Coronary artery (tissue), 2 donors: ENCODE data around the gene GRIP2.

Experiments
- DNase-seq: peaks from one replicate; pipeline ENCODE4 v3.0.0-alpha.2; 2017; ENCODE audit warnings: low spot score
- H3K27ac ChIP-seq, 2 donors: fragments of 200-600 bp; sonication (generic); one replicate each; pipeline ENCODE4 v1.5.1; 2016 to 2019
- H3K4me3 ChIP-seq: fragments of 200-600 bp; sonication (generic); 2 replicates; pipeline ENCODE4 v1.5.1; 2016; ENCODE audit warnings: mild to moderate bottlenecking, moderate library complexity
- CTCF ChIP-seq: fragments of 200-600 bp; sonication (generic); IDR thresholded peaks from one replicate; pipeline ENCODE4 v1.5.1; 2019; ENCODE audit warnings: antibody characterized with exemption

Gene GRIP2

GRCh38 chr3:14541646-14542045, 1.5 kb upstream of the GRIP2 start:
- TF ChIP-seq CTCF: no peak
- DNase-seq: no peak
- H3K27ac ChIP-seq: no peak overlapping the region
- no peak overlapping the region for H3K4me3 ChIP-seq

- no peak for DNase-seq
- H3K27ac ChIP-seq: no peak overlapping the region
- no peak for TF ChIP-seq CTCF
- H3K4me3 ChIP-seq: no peak overlapping the region
These were observed 761 bp upstream of the GRIP2 start for GRCh38 chr3:14540821-14541385.

- peak overlapping the region; percentile 70 for H3K4me3 ChIP-seq
These were observed 779 bp downstream of the GRIP2 start for GRCh38 chr3:14539384-14539741.

GRCh38 chr3:14538451-14539088, 1.6 kb downstream of the GRIP2 start:
- H3K27ac ChIP-seq: peak overlapping the region in 1 of 2 donors; percentile 81
- TF ChIP-seq CTCF: no peak
- no peak for DNase-seq
- H3K4me3 ChIP-seq: no peak overlapping the region

More at GRCh38 chr3:14539384-14539741, 779 bp downstream of the GRIP2 start:
- DNase-seq: no peak
- TF ChIP-seq CTCF: no peak
- peak overlapping the region; percentile 43 to 81 for H3K27ac ChIP-seq

- no peak for TF ChIP-seq CTCF
- no peak for DNase-seq
- Histone ChIP-seq H3K4me3 (no peak overlapping the region), H3K27ac (no peak overlapping the region)
These were observed 2.3 kb downstream of the GRIP2 start for GRCh38 chr3:14537590-14538450.

- no peak for DNase-seq
- no peak for TF ChIP-seq CTCF
- Histone ChIP-seq H3K4me3 (no peak overlapping the region), H3K27ac (no peak overlapping the region)
These were observed 3.1 kb downstream of the GRIP2 start for GRCh38 chr3:14536837-14537589.
